Astrocyte (in vitro differentiated cells and primary cell): Measurements from ENCODE around the gene DLGAP1. TPM values are rescaled to one million over a fixed set of nuclear protein-coding genes. Genes with fewer than 3 reads are reported as not detected.

Experiments
- DNase-seq: peaks from one replicate; pipeline ENCODE4 v3.0.0-alpha.2; 2010; ENCODE audit warnings: low read depth
- FAIRE-seq: peaks from 2 replicates; lab custom pipeline; 2011; peaks lifted over from hg19 to GRCh38; lab: Jason Lieb, UNC
- H2AFZ ChIP-seq: 2 replicates; pipeline ENCODE4 v1.6.0; 2012; ENCODE audit warnings: low read depth, low read length, inconsistent platforms
- H3K27ac ChIP-seq: 2 replicates; pipeline ENCODE4 v1.5.1; 2011; ENCODE audit warnings: low read depth, low read length, inconsistent platforms
- H3K27me3 ChIP-seq: 2 replicates; pipeline ENCODE4 v1.6.0; 2011; ENCODE audit warnings: low read length, inconsistent platforms; ENCODE audit not compliant: insufficient read depth
- H3K36me3 ChIP-seq: 2 replicates; pipeline ENCODE4 v1.5.1; 2011; ENCODE audit warnings: low read length, inconsistent platforms; ENCODE audit not compliant: insufficient read depth
- H3K4me1 ChIP-seq: 2 replicates; pipeline ENCODE4 v1.5.1; 2011; ENCODE audit warnings: low read length, inconsistent platforms; ENCODE audit not compliant: insufficient read depth
- H3K4me2 ChIP-seq: 2 replicates; pipeline ENCODE4 v1.6.0; 2012; ENCODE audit warnings: low read length, inconsistent platforms
- H3K4me3 ChIP-seq: 2 replicates; pipeline ENCODE4 v1.5.1; 2011; ENCODE audit warnings: low read depth, mild to moderate bottlenecking, low read length, inconsistent platforms; ENCODE audit not compliant: insufficient read depth
- H3K79me2 ChIP-seq: 2 replicates; pipeline ENCODE4 v1.6.0; 2012; ENCODE audit warnings: mild to moderate bottlenecking, low read length, inconsistent platforms; ENCODE audit not compliant: insufficient read depth
- H3K9ac ChIP-seq: 2 replicates; pipeline ENCODE4 v1.6.0; 2012; ENCODE audit warnings: mild to moderate bottlenecking, low read length, inconsistent platforms
- H3K9me3 ChIP-seq: 2 replicates; pipeline ENCODE4 v1.5.1; 2012; ENCODE audit warnings: low read depth, mild to moderate bottlenecking, low read length, inconsistent platforms; ENCODE audit not compliant: insufficient read depth
- H4K20me1 ChIP-seq: 2 replicates; pipeline ENCODE4 v1.6.0; 2012; ENCODE audit warnings: low read length, inconsistent platforms; ENCODE audit not compliant: insufficient read depth
- H3K27ac Mint-ChIP-seq: one replicate; pipeline ENCODE4 v1.8.0; 2021; ENCODE audit warnings: mild to moderate bottlenecking, mixed read lengths; ENCODE audit not compliant: unreplicated experiment
- H3K27me3 Mint-ChIP-seq: one replicate; pipeline ENCODE4 v1.8.0; 2021; ENCODE audit warnings: low read depth, mixed read lengths; ENCODE audit not compliant: unreplicated experiment
- H3K36me3 Mint-ChIP-seq: one replicate; pipeline ENCODE4 v1.8.0; 2021; ENCODE audit warnings: low read depth, mixed read lengths; ENCODE audit not compliant: unreplicated experiment
- H3K4me1 Mint-ChIP-seq: one replicate; pipeline ENCODE4 v1.8.0; 2021; ENCODE audit warnings: low read depth, mixed read lengths; ENCODE audit not compliant: unreplicated experiment
- H3K4me3 Mint-ChIP-seq: one replicate; pipeline ENCODE4 v1.8.0; 2021; ENCODE audit warnings: mild to moderate bottlenecking, moderate library complexity, mixed read lengths; ENCODE audit not compliant: unreplicated experiment
- H3K9me3 Mint-ChIP-seq: one replicate; pipeline ENCODE4 v1.8.0; 2021; ENCODE audit warnings: mild to moderate bottlenecking, mixed read lengths; ENCODE audit not compliant: unreplicated experiment
- EZH2 ChIP-seq: IDR thresholded peaks from 2 replicates; pipeline ENCODE4 v1.6.1; 2012; ENCODE audit warnings: mild to moderate bottlenecking, low read length, inconsistent platforms; ENCODE audit not compliant: insufficient read depth
- total RNA-seq: library from RNA; stranded (reverse); gene quantifications from 2 replicates; pipeline ENCODE4 v1.2.1, GENCODE V29; 2021
- TF ChIP-seq, protein P1 (sequence below): IDR thresholded peaks from 2 replicates; pipeline ENCODE4 v1.5.1; 2011; ENCODE audit warnings: low read depth, mild to moderate bottlenecking, inconsistent platforms, low read length, moderate library complexity; ENCODE audit not compliant: insufficient read depth

Gene DLGAP1
- total RNA-seq, 1 donor from 2014 or later = 2.3 TPM

DNA sequence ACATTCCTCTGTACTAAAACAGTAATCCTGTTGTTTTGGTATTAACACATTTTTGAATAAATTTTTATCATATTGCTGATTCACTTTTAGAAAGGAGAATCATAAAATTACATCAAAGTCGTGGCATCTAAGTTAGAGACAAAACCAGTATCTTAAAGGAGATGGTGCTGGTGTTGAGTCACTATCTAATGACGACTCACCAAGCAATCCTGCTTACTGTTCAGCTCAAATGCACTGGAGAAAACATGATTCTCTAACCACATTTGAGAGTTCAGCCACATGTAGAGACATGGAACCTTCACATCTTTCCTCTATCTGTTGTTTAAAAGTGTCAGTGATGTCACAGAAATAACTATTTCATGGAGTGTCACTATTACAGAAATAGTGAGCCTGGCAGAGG is 531.4 kb downstream of the DLGAP1 start:
- H3K4me3 Mint-ChIP-seq = no peak overlapping the region
- no peaks in the 10 kb centered on the region for H3K36me3 Mint-ChIP-seq
- Histone ChIP-seq H3K9ac (peak overlapping the region; percentile 33), H4K20me1 (no peaks in the 10 kb centered on the region), H3K79me2 (no peaks in the 10 kb centered on the region), H2AFZ (no peak overlapping the region), H3K4me1 (peaks cover 12% of the 10 kb centered on the region), H3K36me3 (no peaks in the 10 kb centered on the region), H3K27me3 (no peaks in the 10 kb centered on the region), H3K9me3 (no peaks in the 10 kb centered on the region), H3K4me3 (no peak overlapping the region), H3K27ac (peak overlapping the region; percentile 54), H3K4me2 (peak overlapping the region; percentile 9)
- H3K27ac Mint-ChIP-seq = peak overlapping the region; percentile 22
- no peak for TF ChIP-seq EZH2
- TF ChIP-seq, protein P1, sequence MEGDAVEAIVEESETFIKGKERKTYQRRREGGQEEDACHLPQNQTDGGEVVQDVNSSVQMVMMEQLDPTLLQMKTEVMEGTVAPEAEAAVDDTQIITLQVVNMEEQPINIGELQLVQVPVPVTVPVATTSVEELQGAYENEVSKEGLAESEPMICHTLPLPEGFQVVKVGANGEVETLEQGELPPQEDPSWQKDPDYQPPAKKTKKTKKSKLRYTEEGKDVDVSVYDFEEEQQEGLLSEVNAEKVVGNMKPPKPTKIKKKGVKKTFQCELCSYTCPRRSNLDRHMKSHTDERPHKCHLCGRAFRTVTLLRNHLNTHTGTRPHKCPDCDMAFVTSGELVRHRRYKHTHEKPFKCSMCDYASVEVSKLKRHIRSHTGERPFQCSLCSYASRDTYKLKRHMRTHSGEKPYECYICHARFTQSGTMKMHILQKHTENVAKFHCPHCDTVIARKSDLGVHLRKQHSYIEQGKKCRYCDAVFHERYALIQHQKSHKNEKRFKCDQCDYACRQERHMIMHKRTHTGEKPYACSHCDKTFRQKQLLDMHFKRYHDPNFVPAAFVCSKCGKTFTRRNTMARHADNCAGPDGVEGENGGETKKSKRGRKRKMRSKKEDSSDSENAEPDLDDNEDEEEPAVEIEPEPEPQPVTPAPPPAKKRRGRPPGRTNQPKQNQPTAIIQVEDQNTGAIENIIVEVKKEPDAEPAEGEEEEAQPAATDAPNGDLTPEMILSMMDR = no peak
- no peaks in the 10 kb centered on the region for H3K27me3 Mint-ChIP-seq
- DNase-seq (peak; percentile 80), FAIRE-seq (peak; percentile 88)
- H3K9me3 Mint-ChIP-seq = no peaks in the 10 kb centered on the region
- peaks cover 12% of the 10 kb centered on the region for H3K4me1 Mint-ChIP-seq

DNA sequence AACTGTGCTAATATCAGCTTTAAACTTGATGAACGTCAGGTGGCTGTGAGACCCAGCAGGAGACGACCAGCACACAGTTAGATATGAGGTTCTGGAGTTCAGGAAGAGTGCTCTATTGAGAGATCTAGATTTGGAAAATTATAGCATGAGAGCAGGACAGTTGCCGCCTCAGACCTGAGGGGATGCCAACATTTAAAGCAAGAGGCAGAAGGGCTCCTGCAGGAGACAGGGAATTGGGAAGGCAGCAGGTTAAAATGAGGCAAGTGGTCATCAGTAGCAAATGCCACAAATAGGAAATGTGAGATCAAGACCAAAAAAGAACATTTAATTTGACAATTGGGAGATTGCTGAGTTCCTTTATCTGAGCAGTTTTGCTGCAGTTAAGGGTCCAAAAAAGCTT is 533.3 kb downstream of the DLGAP1 start:
- no peaks in the 10 kb centered on the region for H3K9me3 Mint-ChIP-seq
- H3K4me3 Mint-ChIP-seq = no peak overlapping the region
- no peak overlapping the region for H3K4me2 ChIP-seq
- H3K36me3 Mint-ChIP-seq = no peaks in the 10 kb centered on the region
- H3K4me1 ChIP-seq = peaks cover 12% of the 10 kb centered on the region
- no peak overlapping the region for H2AFZ ChIP-seq
- H3K27me3 Mint-ChIP-seq = no peaks in the 10 kb centered on the region
- peaks cover 12% of the 10 kb centered on the region for H3K4me1 Mint-ChIP-seq
- H3K27me3 ChIP-seq = no peaks in the 10 kb centered on the region
- no peak overlapping the region for H3K4me3 ChIP-seq
- H3K27ac Mint-ChIP-seq = no peak overlapping the region
- DNase-seq (no peak), FAIRE-seq (no peak)
- H3K27ac ChIP-seq = no peak overlapping the region
- no peak overlapping the region for H3K9ac ChIP-seq
- H3K79me2 ChIP-seq = no peaks in the 10 kb centered on the region
- H3K36me3 ChIP-seq = no peaks in the 10 kb centered on the region
- no peaks in the 10 kb centered on the region for H4K20me1 ChIP-seq
- TF ChIP-seq EZH2 = no peak
- TF ChIP-seq, protein P1 = no peak
- no peaks in the 10 kb centered on the region for H3K9me3 ChIP-seq

DNA sequence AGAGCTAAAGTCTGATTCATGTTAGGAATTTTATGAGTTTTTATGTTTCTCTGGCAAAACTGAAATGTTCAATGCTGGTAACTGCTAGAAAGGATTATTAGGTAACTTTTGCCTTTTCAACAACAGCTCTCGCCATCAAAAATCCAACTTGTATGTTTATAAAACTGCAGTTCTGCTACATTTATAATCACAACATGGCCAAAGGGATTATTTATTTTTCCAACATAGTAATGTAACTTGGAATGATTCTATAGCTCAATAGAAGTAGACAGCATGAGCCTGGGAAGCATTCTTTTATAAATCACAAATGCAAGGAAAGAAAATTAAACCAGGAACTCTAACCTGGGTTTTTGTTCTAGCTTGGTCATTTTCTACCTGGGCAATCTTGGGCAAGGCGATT is 534.3 kb downstream of the DLGAP1 start:
- no peaks in the 10 kb centered on the region for H4K20me1 ChIP-seq
- TF ChIP-seq, protein P1 = no peak
- TF ChIP-seq EZH2 = no peak
- H2AFZ ChIP-seq = no peak overlapping the region
- H3K36me3 Mint-ChIP-seq = no peaks in the 10 kb centered on the region
- H3K27me3 ChIP-seq = no peaks in the 10 kb centered on the region
- no peak overlapping the region for H3K9ac ChIP-seq
- no peak overlapping the region for H3K4me3 ChIP-seq
- no peaks in the 10 kb centered on the region for H3K9me3 Mint-ChIP-seq
- H3K27ac ChIP-seq = no peak overlapping the region
- H3K27ac Mint-ChIP-seq = no peak overlapping the region
- H3K4me1 Mint-ChIP-seq = peaks cover 12% of the 10 kb centered on the region
- no peak overlapping the region for H3K4me3 Mint-ChIP-seq
- H3K9me3 ChIP-seq = no peaks in the 10 kb centered on the region
- H3K4me2 ChIP-seq = no peak overlapping the region
- no peaks in the 10 kb centered on the region for H3K36me3 ChIP-seq
- FAIRE-seq (no peak), DNase-seq (no peak)
- H3K4me1 ChIP-seq = peaks cover 12% of the 10 kb centered on the region
- H3K27me3 Mint-ChIP-seq = no peaks in the 10 kb centered on the region
- H3K79me2 ChIP-seq = no peaks in the 10 kb centered on the region
